Measurements from ENCODE around the gene IQSEC1. TPM values are rescaled to one million over a fixed set of nuclear protein-coding genes. Genes with fewer than 3 reads are reported as not detected.

IQSEC1 gene
- total and polyA plus RNA-seq, 2 experiments from 2014 or later = 21.2 to 24.7 TPM

DNA sequence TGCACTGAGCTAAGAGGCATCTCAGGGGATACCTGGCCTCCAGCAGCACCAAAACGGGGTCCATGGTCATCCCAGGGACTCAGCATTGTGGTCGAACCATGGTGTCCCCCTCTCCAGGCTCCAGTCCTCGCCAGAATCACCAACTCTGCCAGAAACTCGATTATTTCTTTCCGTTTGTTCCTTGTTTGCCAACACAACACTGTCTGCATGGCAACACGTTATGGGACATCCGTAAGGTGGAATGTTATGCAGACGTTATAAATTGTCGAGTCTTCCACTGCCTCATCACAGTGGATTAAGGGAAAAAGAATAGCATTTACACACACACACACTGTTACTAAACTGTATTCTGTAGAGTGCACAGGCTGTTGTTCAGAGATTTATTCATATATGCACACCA, 179.4 kb downstream of the IQSEC1 start:
- no peak overlapping the region for H2AFZ ChIP-seq
- no peaks in the 10 kb centered on the region for H3K36me3 ChIP-seq (replicated peaks; ENCODE audit: insufficient read depth, low read depth)
- DNase-seq (ENCODE audit: low spot score) = no peak
- H3K4me1 ChIP-seq (ENCODE audit: insufficient read depth) = no peaks in the 10 kb centered on the region
- peaks cover 4% of the 10 kb centered on the region for H3K27me3 ChIP-seq
- WGBS (ENCODE audit: low lambda C conversion rate, missing lambda C conversion rate) = 76% methylated on average over 9 of the region's 9 CpGs
- H4K20me1 ChIP-seq (ENCODE audit: insufficient read depth, poor library complexity, severe bottlenecking) = no peaks in the 10 kb centered on the region
- no peaks in the 10 kb centered on the region for H3K9me3 ChIP-seq (ENCODE audit: low read depth)
- no peak overlapping the region for H3K4me3 ChIP-seq
- H3K27ac ChIP-seq = no peak overlapping the region
- H3K79me2 ChIP-seq = no peaks in the 10 kb centered on the region
- H3K4me2 ChIP-seq = no peak overlapping the region
- H3K9me2 ChIP-seq (replicated peaks; ENCODE audit: insufficient read depth) = no peaks in the 10 kb centered on the region
- TF ChIP-seq, protein P1, sequence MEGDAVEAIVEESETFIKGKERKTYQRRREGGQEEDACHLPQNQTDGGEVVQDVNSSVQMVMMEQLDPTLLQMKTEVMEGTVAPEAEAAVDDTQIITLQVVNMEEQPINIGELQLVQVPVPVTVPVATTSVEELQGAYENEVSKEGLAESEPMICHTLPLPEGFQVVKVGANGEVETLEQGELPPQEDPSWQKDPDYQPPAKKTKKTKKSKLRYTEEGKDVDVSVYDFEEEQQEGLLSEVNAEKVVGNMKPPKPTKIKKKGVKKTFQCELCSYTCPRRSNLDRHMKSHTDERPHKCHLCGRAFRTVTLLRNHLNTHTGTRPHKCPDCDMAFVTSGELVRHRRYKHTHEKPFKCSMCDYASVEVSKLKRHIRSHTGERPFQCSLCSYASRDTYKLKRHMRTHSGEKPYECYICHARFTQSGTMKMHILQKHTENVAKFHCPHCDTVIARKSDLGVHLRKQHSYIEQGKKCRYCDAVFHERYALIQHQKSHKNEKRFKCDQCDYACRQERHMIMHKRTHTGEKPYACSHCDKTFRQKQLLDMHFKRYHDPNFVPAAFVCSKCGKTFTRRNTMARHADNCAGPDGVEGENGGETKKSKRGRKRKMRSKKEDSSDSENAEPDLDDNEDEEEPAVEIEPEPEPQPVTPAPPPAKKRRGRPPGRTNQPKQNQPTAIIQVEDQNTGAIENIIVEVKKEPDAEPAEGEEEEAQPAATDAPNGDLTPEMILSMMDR (IDR thresholded peaks at IDR 0.05; ENCODE audit: poor library complexity) = no peak
- TF ChIP-seq EZH2 (IDR thresholded peaks at IDR 0.05; ENCODE audit: borderline replicate concordance) = no peak
- TF ChIP-seq EZH2phosphoT487 (IDR thresholded peaks at IDR 0.05; ENCODE audit: low read depth, severe bottlenecking, unreplicated experiment) = no peak

DNA sequence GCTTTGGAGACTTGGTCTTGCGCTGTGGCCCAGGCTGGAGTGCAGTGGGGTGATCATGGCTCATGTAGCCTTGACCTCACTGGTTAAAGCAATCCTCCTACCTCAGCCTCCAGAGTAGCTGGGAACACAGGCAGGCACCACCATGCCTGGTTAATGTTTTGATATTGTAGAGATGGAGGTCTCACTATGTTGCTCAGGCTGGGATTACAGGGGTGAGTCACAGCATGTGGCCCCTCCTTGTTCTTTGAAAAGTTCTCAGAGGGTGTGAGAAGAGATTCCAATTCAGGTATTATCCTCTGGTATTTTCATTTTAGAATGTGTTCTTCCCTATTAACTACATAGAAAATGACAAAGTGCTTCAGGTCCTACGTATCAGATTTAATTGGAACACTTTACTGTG, 180.0 kb downstream of the IQSEC1 start:
- Histone ChIP-seq H3K9me3 (ENCODE audit: low read depth) (no peaks in the 10 kb centered on the region), H3K79me2 (no peaks in the 10 kb centered on the region), H3K4me3 (no peak overlapping the region), H2AFZ (no peak overlapping the region), H3K27me3 (peaks cover 4% of the 10 kb centered on the region), H3K27ac (no peak overlapping the region), H4K20me1 (ENCODE audit: insufficient read depth, poor library complexity, severe bottlenecking) (no peaks in the 10 kb centered on the region), H3K36me3 (replicated peaks; ENCODE audit: insufficient read depth, low read depth) (no peaks in the 10 kb centered on the region), H3K4me2 (no peak overlapping the region), H3K4me1 (ENCODE audit: insufficient read depth) (no peaks in the 10 kb centered on the region), H3K9me2 (replicated peaks; ENCODE audit: insufficient read depth) (no peaks in the 10 kb centered on the region)
- no peak for DNase-seq (ENCODE audit: low spot score)
- 73% methylated on average over 2 of the region's 2 CpGs for WGBS (ENCODE audit: low lambda C conversion rate, missing lambda C conversion rate)
- TF ChIP-seq EZH2phosphoT487 (IDR thresholded peaks at IDR 0.05; ENCODE audit: low read depth, severe bottlenecking, unreplicated experiment) (no peak), EZH2 (IDR thresholded peaks at IDR 0.05; ENCODE audit: borderline replicate concordance) (no peak)
- TF ChIP-seq, protein P1 (IDR thresholded peaks at IDR 0.05; ENCODE audit: poor library complexity) = no peak

DNA sequence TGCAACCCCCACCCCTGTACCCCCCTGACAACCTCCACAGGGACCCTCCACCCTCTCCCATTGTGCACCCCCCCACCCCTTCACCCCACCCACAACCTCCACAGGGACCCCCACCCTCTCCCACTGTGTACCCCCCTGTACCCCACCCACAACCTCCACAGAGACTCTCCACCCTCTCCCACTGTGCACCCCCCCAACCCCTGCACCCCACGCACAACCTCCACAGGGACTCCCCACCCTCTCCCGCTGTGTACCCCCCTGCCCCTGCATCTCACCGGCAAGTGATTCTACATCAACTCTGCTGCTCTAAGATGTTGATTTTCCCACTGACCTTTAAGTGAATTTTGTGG, 180.4 kb downstream of the IQSEC1 start:
- Histone ChIP-seq H3K9me2 (replicated peaks; ENCODE audit: insufficient read depth) (no peaks in the 10 kb centered on the region), H3K4me1 (ENCODE audit: insufficient read depth) (no peaks in the 10 kb centered on the region), H3K27ac (no peak overlapping the region), H4K20me1 (ENCODE audit: insufficient read depth, poor library complexity, severe bottlenecking) (no peaks in the 10 kb centered on the region), H2AFZ (no peak overlapping the region), H3K4me3 (no peak overlapping the region), H3K36me3 (replicated peaks; ENCODE audit: insufficient read depth, low read depth) (no peaks in the 10 kb centered on the region), H3K27me3 (peaks cover 5% of the 10 kb centered on the region), H3K79me2 (no peaks in the 10 kb centered on the region), H3K9me3 (ENCODE audit: low read depth) (no peaks in the 10 kb centered on the region), H3K4me2 (no peak overlapping the region)
- WGBS (ENCODE audit: low lambda C conversion rate, missing lambda C conversion rate) = 88% methylated on average over 1 of the region's 3 CpGs
- DNase-seq (ENCODE audit: low spot score) = no peak
- no peak for TF ChIP-seq EZH2 (IDR thresholded peaks at IDR 0.05; ENCODE audit: borderline replicate concordance)
- TF ChIP-seq EZH2phosphoT487 (IDR thresholded peaks at IDR 0.05; ENCODE audit: low read depth, severe bottlenecking, unreplicated experiment) = no peak
- TF ChIP-seq, protein P1 (IDR thresholded peaks at IDR 0.05; ENCODE audit: poor library complexity) = no peak

Data from hepatocyte (in vitro differentiated cells).